GM12878 (cell line): Measurements from ENCODE around the gene TDRD7. TPM values are rescaled to one million over a fixed set of nuclear protein-coding genes. Genes with fewer than 3 reads are reported as not detected.

Source experiments
- BCL11A ChIP-seq: IDR thresholded peaks from 2 replicates; pipeline ENCODE4 v1.6.1; 2011; ENCODE audit warnings: low read depth, low read length
- CBFB ChIP-seq: IDR thresholded peaks from 2 replicates; pipeline ENCODE4 v1.6.1; 2016; ENCODE audit warnings: antibody characterized with exemption, low read depth
- HDAC2 ChIP-seq: fragments of 200-600 bp; sonication (generic); IDR thresholded peaks from 2 replicates; pipeline ENCODE4 v1.6.1; 2017
- IKZF2 ChIP-seq, 2 experiments: fragments of 450-650 bp; IDR thresholded peaks; 2 replicates each; pipeline ENCODE4 v1.6.1; 2017; ENCODE audit warnings: mild to moderate bottlenecking in 2 of 2, moderate library complexity in 2 of 2
- KDM1A ChIP-seq: fragments of 200-600 bp; sonication (generic); IDR thresholded peaks from 2 replicates; pipeline ENCODE4 v1.6.1; 2016; ENCODE audit warnings: borderline replicate concordance
- MEF2A ChIP-seq: IDR thresholded peaks from 2 replicates; pipeline ENCODE4 v1.6.1; 2011; ENCODE audit warnings: low read depth, mild to moderate bottlenecking, low read length, moderate library complexity; ENCODE audit not compliant: insufficient read depth
- MEF2B ChIP-seq: fragments of 450-650 bp; IDR thresholded peaks from 2 replicates; pipeline ENCODE4 v1.6.1; 2018; ENCODE audit warnings: mild to moderate bottlenecking, moderate library complexity; ENCODE audit not compliant: partially characterized antibody, poor library complexity, severe bottlenecking
- MTA3 ChIP-seq: IDR thresholded peaks from 2 replicates; pipeline ENCODE4 v1.6.1; 2012; ENCODE audit warnings: low read length, inconsistent platforms, borderline replicate concordance
- POU2F2 ChIP-seq: IDR thresholded peaks from 3 replicates; pipeline ENCODE4 v1.6.1; 2011; ENCODE audit warnings: low read depth, mild to moderate bottlenecking, low read length, borderline replicate concordance
- SMC3 ChIP-seq: IDR thresholded peaks from 2 replicates; pipeline ENCODE4 v1.6.1; 2011; ENCODE audit warnings: low read length, improper control_type of control experiment, borderline replicate concordance
- SPI1 ChIP-seq: IDR thresholded peaks from 2 replicates; pipeline ENCODE4 v1.6.1; 2011; ENCODE audit warnings: low read depth, mild to moderate bottlenecking, low read length, moderate library complexity, borderline replicate concordance; ENCODE audit not compliant: insufficient read depth
- SRF ChIP-seq, 2 experiments: IDR thresholded peaks; 2 replicates each; pipeline ENCODE4 v1.6.1; 2011; ENCODE audit warnings: low read depth in 2 of 2, low read length in 2 of 2, mild to moderate bottlenecking in 1 of 2, moderate library complexity in 1 of 2
- TAF1 ChIP-seq: IDR thresholded peaks from 2 replicates; pipeline ENCODE4 v1.6.1; 2011; ENCODE audit warnings: mild to moderate bottlenecking, low read depth, low read length, borderline replicate concordance
- TBL1XR1 ChIP-seq: IDR thresholded peaks from 2 replicates; pipeline ENCODE4 v1.6.1; 2012; ENCODE audit warnings: low read depth, low read length, improper control_type of control experiment
- ZNF622 ChIP-seq: fragments of 450-650 bp; IDR thresholded peaks from 2 replicates; pipeline ENCODE4 v1.6.1; 2017; ENCODE audit warnings: mild to moderate bottlenecking, inconsistent platforms
- polyA plus RNA-seq, 11 experiments: library from polyadenylated mRNA; depleted of rRNA in 4 of 11; unstranded in 6 of 11; stranded (reverse) in 5 of 11; fragments of >200 nt; fragmentation: Nextera tagmentation in 4 of 11; fragmentation: Illumina TruSeq in 1 of 11; extraction: Ambion mirVana in 4 of 11; extraction: Trizol in 1 of 11; gene quantifications; 1 replicate in 1 of 11; 2 replicates in 10 of 11; pipeline versions ENCODE4 v1.2.1 to v1.2.3, GENCODE V29; 2011 to 2016; ENCODE audit warnings: inconsistent platforms in 2 of 11, missing spikeins in 2 of 11, low read depth in 1 of 11
- total RNA-seq, 4 experiments: library from RNA; depleted of rRNA in 3 of 4; stranded (reverse); fragments of >200 nt in 3 of 4; fragmentation: Illumina TruSeq in 1 of 4; extraction: Trizol in 1 of 4; gene quantifications; 2 replicates each; pipeline versions ENCODE4 v1.2.1 to v1.2.3, GENCODE V29; 2013 to 2021
- TF ChIP-seq, protein P1 (sequence below): fragments of 450-650 bp; IDR thresholded peaks from 2 replicates; pipeline ENCODE4 v1.6.1; 2017; ENCODE audit warnings: mild to moderate bottlenecking, moderate library complexity
- TF ChIP-seq, protein P2 (sequence below): IDR thresholded peaks from 2 replicates; pipeline ENCODE4 v1.6.1; 2012; ENCODE audit warnings: improper control_type of control experiment, low read depth, low read length; ENCODE audit not compliant: insufficient replicate concordance
- TF ChIP-seq, protein P3 (sequence below): fragments of 450-650 bp; conservative IDR thresholded peaks from 2 replicates; pipeline ENCODE4 v1.6.1; 2017; ENCODE audit warnings: mild to moderate bottlenecking, moderate library complexity

TDRD7 gene
- total and polyA plus RNA-seq, 10 of the 15 experiments (the other 5 are each of a cell fraction or from before 2014, with no cell fraction given): 5.7 to 26.4 (median 16.2) TPM

DNA sequence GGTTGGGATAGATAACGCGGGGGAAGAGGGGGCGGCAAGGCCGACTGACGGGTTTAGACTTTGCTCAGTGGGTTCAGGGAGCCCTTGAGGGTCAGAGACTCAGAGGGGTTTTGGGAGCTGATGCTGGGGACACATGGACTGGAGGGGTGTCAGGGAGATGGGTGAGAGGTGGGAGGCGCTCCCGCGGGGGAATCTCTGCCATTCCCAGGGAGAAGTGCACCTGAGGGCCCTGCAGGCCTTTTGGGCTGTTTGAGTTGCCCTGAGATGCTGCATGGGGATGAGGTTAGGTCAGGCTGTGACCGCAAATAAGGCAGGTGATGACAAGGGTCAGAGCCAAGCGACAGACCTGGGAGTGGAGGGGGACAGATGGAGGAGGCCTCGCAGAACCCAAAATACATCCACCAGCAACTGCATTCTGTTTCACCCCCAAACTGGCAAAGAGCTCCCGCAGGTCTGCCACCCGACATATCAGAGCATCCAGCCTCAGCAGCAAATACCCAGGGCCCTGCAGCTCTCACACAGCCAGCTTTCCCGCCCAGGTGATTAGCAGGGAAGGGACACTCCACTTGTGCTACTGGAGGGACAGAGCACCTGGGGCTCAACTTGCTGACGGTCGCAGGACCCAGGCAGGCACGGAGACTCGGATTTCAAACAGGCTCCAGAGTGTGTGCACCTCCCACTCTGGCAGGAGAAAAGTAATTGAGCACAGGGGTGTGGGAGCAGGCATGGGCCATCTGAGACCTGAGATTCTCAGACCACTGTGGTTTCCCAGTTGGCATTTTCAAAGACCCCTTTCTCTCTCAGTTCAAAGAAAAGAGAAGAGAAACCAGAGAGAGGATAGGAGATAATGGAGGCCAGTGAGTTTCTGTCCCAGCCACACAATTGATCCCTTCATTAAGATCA, 116.0 kb downstream of the TDRD7 start (continued):
- TF ChIP-seq, protein P1, sequence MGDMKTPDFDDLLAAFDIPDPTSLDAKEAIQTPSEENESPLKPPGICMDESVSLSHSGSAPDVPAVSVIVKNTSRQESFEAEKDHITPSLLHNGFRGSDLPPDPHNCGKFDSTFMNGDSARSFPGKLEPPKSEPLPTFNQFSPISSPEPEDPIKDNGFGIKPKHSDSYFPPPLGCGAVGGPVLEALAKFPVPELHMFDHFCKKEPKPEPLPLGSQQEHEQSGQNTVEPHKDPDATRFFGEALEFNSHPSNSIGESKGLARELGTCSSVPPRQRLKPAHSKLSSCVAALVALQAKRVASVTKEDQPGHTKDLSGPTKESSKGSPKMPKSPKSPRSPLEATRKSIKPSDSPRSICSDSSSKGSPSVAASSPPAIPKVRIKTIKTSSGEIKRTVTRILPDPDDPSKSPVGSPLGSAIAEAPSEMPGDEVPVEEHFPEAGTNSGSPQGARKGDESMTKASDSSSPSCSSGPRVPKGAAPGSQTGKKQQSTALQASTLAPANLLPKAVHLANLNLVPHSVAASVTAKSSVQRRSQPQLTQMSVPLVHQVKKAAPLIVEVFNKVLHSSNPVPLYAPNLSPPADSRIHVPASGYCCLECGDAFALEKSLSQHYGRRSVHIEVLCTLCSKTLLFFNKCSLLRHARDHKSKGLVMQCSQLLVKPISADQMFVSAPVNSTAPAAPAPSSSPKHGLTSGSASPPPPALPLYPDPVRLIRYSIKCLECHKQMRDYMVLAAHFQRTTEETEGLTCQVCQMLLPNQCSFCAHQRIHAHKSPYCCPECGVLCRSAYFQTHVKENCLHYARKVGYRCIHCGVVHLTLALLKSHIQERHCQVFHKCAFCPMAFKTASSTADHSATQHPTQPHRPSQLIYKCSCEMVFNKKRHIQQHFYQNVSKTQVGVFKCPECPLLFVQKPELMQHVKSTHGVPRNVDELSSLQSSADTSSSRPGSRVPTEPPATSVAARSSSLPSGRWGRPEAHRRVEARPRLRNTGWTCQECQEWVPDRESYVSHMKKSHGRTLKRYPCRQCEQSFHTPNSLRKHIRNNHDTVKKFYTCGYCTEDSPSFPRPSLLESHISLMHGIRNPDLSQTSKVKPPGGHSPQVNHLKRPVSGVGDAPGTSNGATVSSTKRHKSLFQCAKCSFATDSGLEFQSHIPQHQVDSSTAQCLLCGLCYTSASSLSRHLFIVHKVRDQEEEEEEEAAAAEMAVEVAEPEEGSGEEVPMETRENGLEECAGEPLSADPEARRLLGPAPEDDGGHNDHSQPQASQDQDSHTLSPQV: no peak
- no peak for TF ChIP-seq BCL11A
- 0 out of 2 replicates have a peak, but pooled peaks have one; percentile 7 for TF ChIP-seq MEF2A
- no peak for TF ChIP-seq POU2F2
- TF ChIP-seq ZNF622: no peak
- TF ChIP-seq KDM1A: no peak
- peak; percentile 32; the same call in 1 of the 2 replicates for TF ChIP-seq SPI1
- TF ChIP-seq, protein P2, sequence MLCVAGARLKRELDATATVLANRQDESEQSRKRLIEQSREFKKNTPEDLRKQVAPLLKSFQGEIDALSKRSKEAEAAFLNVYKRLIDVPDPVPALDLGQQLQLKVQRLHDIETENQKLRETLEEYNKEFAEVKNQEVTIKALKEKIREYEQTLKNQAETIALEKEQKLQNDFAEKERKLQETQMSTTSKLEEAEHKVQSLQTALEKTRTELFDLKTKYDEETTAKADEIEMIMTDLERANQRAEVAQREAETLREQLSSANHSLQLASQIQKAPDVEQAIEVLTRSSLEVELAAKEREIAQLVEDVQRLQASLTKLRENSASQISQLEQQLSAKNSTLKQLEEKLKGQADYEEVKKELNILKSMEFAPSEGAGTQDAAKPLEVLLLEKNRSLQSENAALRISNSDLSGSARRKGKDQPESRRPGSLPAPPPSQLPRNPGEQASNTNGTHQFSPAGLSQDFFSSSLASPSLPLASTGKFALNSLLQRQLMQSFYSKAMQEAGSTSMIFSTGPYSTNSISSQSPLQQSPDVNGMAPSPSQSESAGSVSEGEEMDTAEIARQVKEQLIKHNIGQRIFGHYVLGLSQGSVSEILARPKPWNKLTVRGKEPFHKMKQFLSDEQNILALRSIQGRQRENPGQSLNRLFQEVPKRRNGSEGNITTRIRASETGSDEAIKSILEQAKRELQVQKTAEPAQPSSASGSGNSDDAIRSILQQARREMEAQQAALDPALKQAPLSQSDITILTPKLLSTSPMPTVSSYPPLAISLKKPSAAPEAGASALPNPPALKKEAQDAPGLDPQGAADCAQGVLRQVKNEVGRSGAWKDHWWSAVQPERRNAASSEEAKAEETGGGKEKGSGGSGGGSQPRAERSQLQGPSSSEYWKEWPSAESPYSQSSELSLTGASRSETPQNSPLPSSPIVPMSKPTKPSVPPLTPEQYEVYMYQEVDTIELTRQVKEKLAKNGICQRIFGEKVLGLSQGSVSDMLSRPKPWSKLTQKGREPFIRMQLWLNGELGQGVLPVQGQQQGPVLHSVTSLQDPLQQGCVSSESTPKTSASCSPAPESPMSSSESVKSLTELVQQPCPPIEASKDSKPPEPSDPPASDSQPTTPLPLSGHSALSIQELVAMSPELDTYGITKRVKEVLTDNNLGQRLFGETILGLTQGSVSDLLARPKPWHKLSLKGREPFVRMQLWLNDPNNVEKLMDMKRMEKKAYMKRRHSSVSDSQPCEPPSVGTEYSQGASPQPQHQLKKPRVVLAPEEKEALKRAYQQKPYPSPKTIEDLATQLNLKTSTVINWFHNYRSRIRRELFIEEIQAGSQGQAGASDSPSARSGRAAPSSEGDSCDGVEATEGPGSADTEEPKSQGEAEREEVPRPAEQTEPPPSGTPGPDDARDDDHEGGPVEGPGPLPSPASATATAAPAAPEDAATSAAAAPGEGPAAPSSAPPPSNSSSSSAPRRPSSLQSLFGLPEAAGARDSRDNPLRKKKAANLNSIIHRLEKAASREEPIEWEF: peak; percentile 63
- TF ChIP-seq TBL1XR1: 0 out of 2 replicates have a peak, but pooled peaks have one; percentile 25
- TF ChIP-seq CBFB: 0 out of 2 replicates have a peak, but pooled peaks have one; percentile 42
- no peak for TF ChIP-seq SRF (IDR thresholded peaks at IDR 0.05; ENCODE audit: low read depth in 2 of 2, low read length in 2 of 2)
- peak; percentile 8; the same call in 1 of the 2 replicates for TF ChIP-seq SMC3
- TF ChIP-seq, protein P3, sequence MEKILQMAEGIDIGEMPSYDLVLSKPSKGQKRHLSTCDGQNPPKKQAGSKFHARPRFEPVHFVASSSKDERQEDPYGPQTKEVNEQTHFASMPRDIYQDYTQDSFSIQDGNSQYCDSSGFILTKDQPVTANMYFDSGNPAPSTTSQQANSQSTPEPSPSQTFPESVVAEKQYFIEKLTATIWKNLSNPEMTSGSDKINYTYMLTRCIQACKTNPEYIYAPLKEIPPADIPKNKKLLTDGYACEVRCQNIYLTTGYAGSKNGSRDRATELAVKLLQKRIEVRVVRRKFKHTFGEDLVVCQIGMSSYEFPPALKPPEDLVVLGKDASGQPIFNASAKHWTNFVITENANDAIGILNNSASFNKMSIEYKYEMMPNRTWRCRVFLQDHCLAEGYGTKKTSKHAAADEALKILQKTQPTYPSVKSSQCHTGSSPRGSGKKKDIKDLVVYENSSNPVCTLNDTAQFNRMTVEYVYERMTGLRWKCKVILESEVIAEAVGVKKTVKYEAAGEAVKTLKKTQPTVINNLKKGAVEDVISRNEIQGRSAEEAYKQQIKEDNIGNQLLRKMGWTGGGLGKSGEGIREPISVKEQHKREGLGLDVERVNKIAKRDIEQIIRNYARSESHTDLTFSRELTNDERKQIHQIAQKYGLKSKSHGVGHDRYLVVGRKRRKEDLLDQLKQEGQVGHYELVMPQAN: no peak
- TF ChIP-seq IKZF2 (IDR thresholded peaks at IDR 0.05): peak; percentile 64 to 67; a peak in 3 of 4 replicates
- TF ChIP-seq MTA3: peak; percentile 68; the same call in 1 of the 2 replicates
- TF ChIP-seq TAF1: no peak
- TF ChIP-seq HDAC2: no peak
- TF ChIP-seq MEF2B: peak; percentile 37
- TF ChIP-seq, all 136 proteins: peak for 16
